HepG2 (cell line): Measurements from ENCODE around the gene DAB2. TPM values are rescaled to one million over a fixed set of nuclear protein-coding genes. Genes with fewer than 3 reads are reported as not detected.

ENCODE experiments used
- HIC2 ChIP-seq: sonication (generic); formaldehyde crosslinking; IDR thresholded peaks from 2 replicates; pipeline ENCODE4 v1.9.0; 2022; ENCODE audit warnings: low read depth, missing genetic modification reagents
- KMT2A ChIP-seq: sonication (generic); formaldehyde crosslinking; IDR thresholded peaks from 2 replicates; pipeline ENCODE4 v1.4.0; 2020; ENCODE audit warnings: missing genetic modification reagents
- MAF1 ChIP-seq: sonication (generic); formaldehyde crosslinking; IDR thresholded peaks from 2 replicates; pipeline ENCODE4 v1.5.0; 2020; ENCODE audit warnings: missing genetic modification reagents, borderline replicate concordance
- MED1 ChIP-seq: sonication (generic); formaldehyde crosslinking; IDR thresholded peaks from 2 replicates; pipeline ENCODE4 v1.4.0; 2020; ENCODE audit warnings: missing genetic modification reagents
- MLLT10 ChIP-seq: sonication (generic); formaldehyde crosslinking; IDR thresholded peaks from 2 replicates; pipeline ENCODE4 v1.4.0; 2020; ENCODE audit warnings: missing genetic modification reagents
- MXD1 ChIP-seq: sonication (generic); formaldehyde crosslinking; IDR thresholded peaks from 2 replicates; pipeline ENCODE4 v1.4.0; 2020; ENCODE audit warnings: mild to moderate bottlenecking, missing genetic modification reagents
- NR2F6 ChIP-seq, 2 experiments: IDR thresholded peaks; 2 replicates each; pipeline ENCODE4 v1.6.1; 2016; ENCODE audit warnings: antibody characterized with exemption in 1 of 2, mild to moderate bottlenecking in 1 of 2
- RBM39 ChIP-seq: fragments of 200-400 bp; formaldehyde crosslinking; IDR thresholded peaks from one replicate; pipeline ENCODE4 v1.6.1; 2018; ENCODE audit warnings: antibody characterized with exemption, mild to moderate bottlenecking, low read depth, low read length; ENCODE audit not compliant: poor library complexity, severe bottlenecking
- SKI ChIP-seq: fragments of 450-650 bp; IDR thresholded peaks from one replicate; pipeline ENCODE4 v1.6.1; 2018; ENCODE audit warnings: mild to moderate bottlenecking; ENCODE audit not compliant: partially characterized antibody
- SP5 ChIP-seq: IDR thresholded peaks from 2 replicates; pipeline ENCODE4 v1.6.1; 2016; ENCODE audit warnings: low read depth, borderline replicate concordance
- UBTF ChIP-seq: sonication (generic); formaldehyde crosslinking; IDR thresholded peaks from 2 replicates; pipeline ENCODE4 v1.4.0; 2020; ENCODE audit warnings: mild to moderate bottlenecking, missing genetic modification reagents
- ZFP90 ChIP-seq: sonication (generic); formaldehyde crosslinking; IDR thresholded peaks from 2 replicates; pipeline ENCODE4 v1.8.0; 2022; ENCODE audit warnings: missing genetic modification reagents, mild to moderate bottlenecking, inconsistent platforms, borderline replicate concordance
- ZFX ChIP-seq: sonication (generic); formaldehyde crosslinking; IDR thresholded peaks from 2 replicates; pipeline ENCODE4 v1.4.0; 2020; ENCODE audit warnings: mild to moderate bottlenecking, low read depth, missing genetic modification reagents, moderate library complexity
- ZNF652 ChIP-seq: IDR thresholded peaks from 2 replicates; pipeline ENCODE4 v1.6.1; 2016; ENCODE audit warnings: low read depth, borderline replicate concordance
- ZNF772 ChIP-seq: sonication (generic); formaldehyde crosslinking; IDR thresholded peaks from 2 replicates; pipeline ENCODE4 v1.5.0; 2020; ENCODE audit warnings: mild to moderate bottlenecking, missing genetic modification reagents
- ZSCAN5A ChIP-seq: sonication (generic); formaldehyde crosslinking; IDR thresholded peaks from 2 replicates; pipeline ENCODE4 v1.8.0; 2022; ENCODE audit warnings: mild to moderate bottlenecking, missing genetic modification reagents, borderline replicate concordance
- polyA plus RNA-seq, 8 experiments: library from polyadenylated mRNA; depleted of rRNA in 3 of 8; stranded (reverse) in 7 of 8; unstranded in 1 of 8; fragments of >200 nt; fragmentation: Illumina TruSeq in 4 of 8; extraction: Trizol in 4 of 8; gene quantifications; 2 replicates each; pipeline versions ENCODE4 v1.2.1 to v1.2.3, GENCODE V29; 2011 to 2016; ENCODE audit warnings: low read depth in 4 of 8, missing spikeins in 1 of 8, mixed read lengths in 1 of 8; ENCODE audit not compliant: insufficient read depth in 1 of 8
- total RNA-seq, 5 experiments: library from RNA; depleted of rRNA; stranded (reverse); fragments of >200 nt; fragmentation: Illumina TruSeq; extraction: Trizol; gene quantifications; 2 replicates each; pipeline ENCODE4 v1.2.3, GENCODE V29; 2016; ENCODE audit warnings: low read depth in 1 of 5
- TF ChIP-seq, protein P1 (sequence below): sonication (generic); formaldehyde crosslinking; IDR thresholded peaks from 2 replicates; pipeline ENCODE4 v1.4.0; 2020; ENCODE audit warnings: missing genetic modification reagents, borderline replicate concordance

Gene DAB2
- total and polyA plus RNA-seq, 2 of the 13 experiments (the other 11 are each of a cell fraction or from before 2014, with no cell fraction given), result 6.4 to 6.5 TPM

DNA sequence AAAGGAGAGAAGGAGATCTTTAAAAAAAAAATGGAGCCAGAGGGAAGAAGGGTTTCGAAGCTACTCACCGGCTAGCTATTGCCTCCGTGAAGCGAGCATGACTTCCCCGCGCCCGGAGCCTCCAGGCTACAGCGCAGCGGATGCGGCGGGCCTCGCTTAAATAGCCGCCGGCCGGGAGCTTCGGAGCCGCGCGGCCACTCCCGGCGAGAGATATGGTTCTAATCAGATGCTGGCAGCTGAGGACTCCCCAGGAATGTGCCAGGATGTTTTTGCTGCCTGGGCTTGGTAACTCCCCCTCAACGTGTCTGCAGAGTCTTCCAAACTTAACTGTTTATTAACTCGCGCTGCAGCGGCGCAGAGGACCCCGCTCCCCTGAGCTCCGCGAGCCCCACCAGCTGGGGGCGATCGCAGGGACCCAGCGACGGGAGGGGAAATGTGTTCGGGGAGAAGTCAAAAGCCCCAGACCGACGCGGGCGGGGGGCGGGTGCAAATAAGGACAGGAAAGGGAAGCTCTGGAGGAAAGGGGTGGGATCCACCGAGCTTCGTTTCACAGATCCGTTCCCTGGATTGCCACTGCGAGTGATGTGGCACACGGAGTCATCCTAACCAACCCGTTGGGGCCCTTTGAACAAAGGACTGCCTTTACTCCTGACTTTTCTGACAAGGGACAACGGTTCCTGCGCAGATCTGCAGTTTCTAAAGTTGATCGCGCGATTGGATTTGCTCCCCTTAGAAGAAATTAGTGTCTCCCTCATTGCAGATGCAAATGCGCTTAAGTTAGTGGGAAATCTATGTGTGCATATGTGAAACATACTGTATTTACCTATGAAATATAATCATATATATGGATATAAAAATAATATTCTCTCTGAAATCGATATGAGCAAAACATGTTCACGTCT lies at the start of gene DAB2 (continued):
- TF ChIP-seq ZNF652 (CRISPR knock-in tag) (peak; percentile 90), ZFP90 (0 out of 2 replicates have a peak, but pooled peaks have one; percentile 62), ZFX (peak; percentile 28; the same call in 1 of the 2 replicates), MED1 (CRISPR knock-in tag) (no peak; the same call in 1 of the 2 replicates), HIC2 (CRISPR knock-in tag) (0 out of 2 replicates have a peak, but pooled peaks have one; percentile 29), SP5 (CRISPR knock-in tag) (0 out of 2 replicates have a peak, but pooled peaks have one; percentile 21), NR2F6 (IDR thresholded peaks at IDR 0.05) (no peak), NR2F6 (CRISPR knock-in tag; IDR thresholded peaks at IDR 0.05) (no peak), MLLT10 (no peak), ZNF772 (CRISPR knock-in tag) (no peak), ZSCAN5A (CRISPR knock-in tag) (peak; percentile 42; the same call in 1 of the 2 replicates), UBTF (CRISPR knock-in tag) (peak; percentile 83), MAF1 (CRISPR knock-in tag) (0 out of 2 replicates have a peak, but pooled peaks have one; percentile 32), SKI (peak; percentile 22), KMT2A (CRISPR knock-in tag) (peak; percentile 75; the same call in 1 of the 2 replicates), RBM39 (peak; percentile 74), MXD1 (CRISPR knock-in tag) (no peak)
- TF ChIP-seq, protein P1, sequence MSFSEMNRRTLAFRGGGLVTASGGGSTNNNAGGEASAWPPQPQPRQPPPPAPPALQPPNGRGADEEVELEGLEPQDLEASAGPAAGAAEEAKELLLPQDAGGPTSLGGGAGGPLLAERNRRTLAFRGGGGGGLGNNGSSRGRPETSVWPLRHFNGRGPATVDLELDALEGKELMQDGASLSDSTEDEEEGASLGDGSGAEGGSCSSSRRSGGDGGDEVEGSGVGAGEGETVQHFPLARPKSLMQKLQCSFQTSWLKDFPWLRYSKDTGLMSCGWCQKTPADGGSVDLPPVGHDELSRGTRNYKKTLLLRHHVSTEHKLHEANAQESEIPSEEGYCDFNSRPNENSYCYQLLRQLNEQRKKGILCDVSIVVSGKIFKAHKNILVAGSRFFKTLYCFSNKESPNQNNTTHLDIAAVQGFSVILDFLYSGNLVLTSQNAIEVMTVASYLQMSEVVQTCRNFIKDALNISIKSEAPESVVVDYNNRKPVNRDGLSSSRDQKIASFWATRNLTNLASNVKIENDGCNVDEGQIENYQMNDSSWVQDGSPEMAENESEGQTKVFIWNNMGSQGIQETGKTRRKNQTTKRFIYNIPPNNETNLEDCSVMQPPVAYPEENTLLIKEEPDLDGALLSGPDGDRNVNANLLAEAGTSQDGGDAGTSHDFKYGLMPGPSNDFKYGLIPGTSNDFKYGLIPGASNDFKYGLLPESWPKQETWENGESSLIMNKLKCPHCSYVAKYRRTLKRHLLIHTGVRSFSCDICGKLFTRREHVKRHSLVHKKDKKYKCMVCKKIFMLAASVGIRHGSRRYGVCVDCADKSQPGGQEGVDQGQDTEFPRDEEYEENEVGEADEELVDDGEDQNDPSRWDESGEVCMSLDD, result peak; percentile 69; the same call in 1 of the 2 replicates
